ENCODE measurements around the gene PRKG1.
"Not testable (repeated sequence)": the region's sequence is repeated elsewhere in the genome, so short reads cannot be mapped to it uniquely, and the experiment has no call there.

The PRKG1 gene

GRCh38 chr10:52194716-52195115 is 1120.4 kb downstream of the PRKG1 start:
- DNase-seq = no peak

DNA sequence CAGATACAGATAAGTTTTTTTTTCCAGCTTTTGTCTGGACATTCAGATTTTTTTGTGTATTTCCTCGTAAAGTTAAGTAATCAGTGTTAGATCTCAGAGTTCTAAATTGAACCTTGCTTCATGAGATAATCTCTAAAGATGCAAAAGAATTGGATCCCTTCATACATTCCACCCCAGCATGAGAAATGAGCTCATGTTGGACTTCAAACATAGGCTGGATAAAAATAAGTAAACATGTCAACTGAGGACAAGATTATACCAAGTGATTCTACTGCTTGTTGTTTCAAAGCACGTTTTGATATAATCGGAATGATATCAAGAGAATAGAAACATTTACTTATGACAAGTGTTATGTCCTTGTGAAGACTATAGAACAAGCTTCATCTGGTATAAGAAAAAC is 1122.8 kb downstream of the PRKG1 start:
- no peak for DNase-seq

- no peak for DNase-seq
These were observed 1124.3 kb downstream of the PRKG1 start for GRCh38 chr10:52198540-52198939.

DNA sequence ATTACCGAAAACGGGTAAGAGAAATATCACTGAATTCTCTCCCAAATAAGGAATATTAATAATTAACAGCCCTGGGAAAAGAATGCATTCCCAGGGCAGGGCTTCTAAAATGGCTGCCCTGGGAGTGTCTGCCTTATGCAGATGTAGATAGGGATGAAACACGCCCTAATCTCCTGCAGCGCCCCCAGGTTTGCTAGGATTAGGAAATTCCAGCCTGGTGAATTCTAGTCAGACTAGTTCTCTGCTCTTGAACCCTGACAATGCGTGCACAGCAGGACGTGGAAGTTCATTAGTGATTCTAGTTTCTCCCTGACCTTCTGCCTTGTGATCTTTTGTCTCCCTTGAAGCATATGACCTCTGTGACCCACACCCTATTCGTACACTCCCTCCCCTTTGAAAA is 1130.6 kb downstream of the PRKG1 start:
- DNase-seq = not testable (repeated sequence)

DNA sequence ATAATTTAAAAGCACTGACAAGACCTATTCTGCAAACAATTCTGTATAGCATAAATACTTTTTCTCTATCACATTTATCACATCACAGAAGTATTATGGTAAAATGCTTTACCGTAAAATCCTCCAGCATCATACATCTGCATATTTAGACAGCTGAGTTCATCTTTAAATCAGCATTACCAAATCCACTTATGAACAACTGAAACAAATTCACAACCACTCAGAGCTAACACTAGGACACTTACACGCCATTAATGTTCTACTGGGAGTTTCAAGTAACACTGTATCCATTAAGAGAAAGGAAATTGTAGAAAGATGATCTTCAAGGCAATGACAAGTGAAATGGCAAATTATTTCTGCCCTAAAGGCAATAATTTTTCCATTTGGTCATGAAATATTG is 1134.1 kb downstream of the PRKG1 start:
- no peak for DNase-seq

DNA sequence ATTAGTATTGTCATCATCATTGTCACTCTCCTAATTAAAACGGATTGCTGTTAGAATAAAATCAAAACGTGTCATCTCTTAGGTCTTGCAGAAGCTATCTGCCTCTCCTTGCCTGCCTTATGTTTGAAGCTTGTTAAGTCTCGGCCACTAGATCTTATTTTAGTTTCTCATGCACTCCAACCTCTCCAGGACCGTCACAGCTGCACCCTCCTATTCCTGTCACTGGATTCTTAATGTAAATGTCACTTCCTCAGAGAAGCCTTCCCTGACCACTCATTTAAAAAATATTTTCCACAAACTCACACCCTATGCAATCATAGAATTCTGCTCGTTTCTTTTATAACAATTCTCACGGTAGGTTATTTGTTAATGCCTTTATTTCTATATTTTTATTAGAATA is 1135.9 kb downstream of the PRKG1 start:
- no peak for DNase-seq

DNA sequence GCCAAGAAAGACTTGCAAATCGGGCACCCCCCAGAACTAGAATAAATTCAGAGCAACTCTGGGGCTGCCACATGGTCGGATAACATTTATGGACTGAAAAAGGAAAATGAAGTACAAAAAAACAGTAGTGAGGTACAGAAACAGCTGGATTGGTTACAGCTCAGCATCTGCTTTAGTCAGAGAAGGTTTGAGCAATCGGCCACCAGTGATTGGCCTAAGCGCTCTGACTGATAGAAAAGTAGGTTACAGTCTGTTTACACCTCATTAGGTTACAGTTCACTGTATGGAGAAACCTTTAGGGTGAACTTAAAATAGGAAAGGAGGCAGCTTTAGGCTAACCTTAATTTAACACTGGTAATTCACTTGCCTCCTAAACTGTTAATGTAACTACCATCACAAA is 1137.8 kb downstream of the PRKG1 start:
- DNase-seq = no peak

GRCh38 chr10:52212802-52213201 is 1138.5 kb downstream of the PRKG1 start:
- DNase-seq = no peak

DNA sequence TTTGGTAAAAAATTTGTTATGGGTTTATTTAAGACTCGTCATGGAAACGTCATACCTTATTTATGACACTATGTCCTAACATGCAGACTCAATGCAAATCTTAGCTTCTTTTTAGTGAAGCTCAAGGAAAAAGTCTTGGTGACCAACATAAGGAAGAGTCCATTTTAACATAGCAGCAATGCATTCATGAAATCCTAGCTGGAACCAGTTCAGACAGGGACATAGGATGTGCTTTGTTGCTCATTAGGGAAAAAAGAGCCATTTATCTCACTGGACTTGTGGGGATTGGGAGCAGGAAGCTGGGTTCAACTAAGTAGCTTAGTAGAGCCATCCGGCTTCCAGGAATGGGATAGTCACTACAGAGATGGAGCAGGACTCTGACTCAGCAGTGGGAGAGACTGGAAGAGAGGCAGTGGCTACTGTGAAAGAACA is 1139.0 kb downstream of the PRKG1 start:
- DNase-seq = no peak

GRCh38 chr10:52215745-52216361 is 1141.6 kb downstream of the PRKG1 start:
- peak; percentile 44 for DNase-seq

GRCh38 chr10:52216852-52217251 is 1142.6 kb downstream of the PRKG1 start:
- peak; percentile 38 for DNase-seq

DNA sequence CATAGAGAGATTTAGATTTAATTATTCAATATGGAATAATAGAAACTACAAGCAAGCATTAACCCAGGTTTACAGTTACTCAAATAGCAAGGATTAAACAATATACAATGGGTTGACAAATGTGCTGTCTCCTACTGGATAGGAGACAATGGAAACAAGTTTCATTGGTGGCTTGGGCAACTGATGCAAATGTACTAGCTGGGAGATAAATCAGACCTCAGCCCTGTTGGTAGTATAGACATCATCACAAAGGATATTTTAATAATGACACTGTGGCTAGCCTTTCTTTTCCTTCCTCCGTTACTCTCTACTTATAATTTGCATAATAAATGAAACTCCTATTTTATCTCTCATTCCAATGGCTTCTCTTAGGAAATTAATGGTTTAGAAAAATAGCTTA is 1143.2 kb downstream of the PRKG1 start:
- DNase-seq = no peak

DNA sequence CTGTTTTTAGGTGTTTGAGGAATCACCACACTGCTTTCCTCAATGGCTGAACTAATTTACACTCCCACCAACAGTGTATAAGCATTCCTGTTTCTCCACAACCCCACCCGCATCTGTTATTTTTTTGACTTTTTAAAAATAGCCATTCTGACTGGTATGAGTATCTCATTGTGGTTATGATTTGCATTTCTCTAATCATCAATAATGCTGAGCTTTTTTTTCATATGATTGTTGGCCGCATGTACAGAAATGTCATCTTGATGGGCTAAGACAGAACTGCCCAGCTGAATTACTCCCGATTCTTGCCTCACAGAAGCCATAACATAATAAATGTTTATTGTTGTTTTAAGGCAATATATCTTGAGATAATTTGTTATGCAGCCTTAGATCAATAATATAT is 1146.7 kb downstream of the PRKG1 start:
- no peak for DNase-seq

DNA sequence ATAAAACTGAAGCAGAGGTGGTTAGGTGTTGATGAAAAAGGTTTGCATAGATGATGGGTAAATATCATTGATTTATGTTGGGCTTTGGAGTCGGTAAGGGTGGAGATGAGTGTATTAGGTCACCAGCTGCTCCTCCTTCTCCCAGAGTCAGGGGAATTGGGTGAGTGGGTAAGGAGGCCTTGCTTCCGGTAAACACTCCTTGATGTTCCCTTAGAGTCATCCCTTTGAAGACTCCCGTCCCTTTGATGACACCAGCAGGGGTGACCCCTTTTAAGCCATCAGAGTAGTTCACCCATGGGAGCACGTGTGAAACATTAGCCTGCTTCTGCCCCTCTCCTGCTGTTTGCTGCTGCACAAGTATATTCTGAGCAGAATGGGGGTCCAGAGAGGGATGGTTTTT is 1147.6 kb downstream of the PRKG1 start:
- DNase-seq = no peak

DNA sequence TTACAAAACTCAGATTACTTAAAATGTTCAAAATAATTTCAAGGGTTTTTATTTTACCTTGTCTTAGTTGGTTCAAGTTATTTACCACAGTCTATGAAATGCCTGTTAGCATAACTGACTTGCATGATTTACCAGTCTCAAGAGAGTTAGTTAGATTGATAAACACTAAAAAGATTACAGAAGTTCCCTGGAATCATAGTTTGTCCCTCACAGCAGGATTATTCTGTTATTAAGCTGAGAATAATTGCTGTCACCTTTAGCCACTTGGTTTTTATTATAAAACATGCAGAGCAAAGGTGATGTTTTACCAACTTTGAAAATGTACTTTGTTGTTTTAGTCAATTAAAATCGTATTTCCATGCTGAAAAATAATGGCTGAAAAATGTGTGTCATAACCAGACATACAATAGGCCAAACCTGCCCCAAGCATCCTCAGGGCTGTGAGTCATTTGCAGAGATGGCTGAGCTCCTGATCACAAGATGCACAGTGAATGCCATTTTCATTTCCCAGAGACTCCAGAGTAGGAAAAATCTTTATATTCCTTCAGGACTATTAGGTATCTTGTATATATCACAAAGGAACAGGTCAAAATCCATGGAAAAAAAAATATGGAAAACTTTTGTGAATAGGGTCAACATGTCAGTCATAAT is 1152.0 kb downstream of the PRKG1 start:
- DNase-seq = no peak

DNA sequence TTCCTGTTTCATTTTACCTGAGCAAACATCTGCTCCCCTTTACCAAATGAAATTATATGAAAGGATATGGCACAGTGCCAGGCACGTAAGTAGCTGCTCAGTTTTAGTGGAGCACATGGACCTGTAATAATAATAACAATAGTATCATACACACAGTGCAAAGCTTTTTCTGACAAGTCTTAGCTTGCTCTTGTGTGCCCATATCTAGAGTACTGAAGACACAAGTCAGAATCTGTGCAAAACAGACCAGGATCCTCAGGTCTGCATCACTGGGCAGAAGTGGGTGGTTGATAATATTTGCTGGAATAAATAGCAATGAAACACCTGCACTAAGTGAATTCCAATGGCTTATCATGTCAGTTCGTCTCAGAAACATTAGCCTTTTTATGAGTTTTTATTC is 1154.3 kb downstream of the PRKG1 start:
- peak; percentile 27 for DNase-seq

DNA sequence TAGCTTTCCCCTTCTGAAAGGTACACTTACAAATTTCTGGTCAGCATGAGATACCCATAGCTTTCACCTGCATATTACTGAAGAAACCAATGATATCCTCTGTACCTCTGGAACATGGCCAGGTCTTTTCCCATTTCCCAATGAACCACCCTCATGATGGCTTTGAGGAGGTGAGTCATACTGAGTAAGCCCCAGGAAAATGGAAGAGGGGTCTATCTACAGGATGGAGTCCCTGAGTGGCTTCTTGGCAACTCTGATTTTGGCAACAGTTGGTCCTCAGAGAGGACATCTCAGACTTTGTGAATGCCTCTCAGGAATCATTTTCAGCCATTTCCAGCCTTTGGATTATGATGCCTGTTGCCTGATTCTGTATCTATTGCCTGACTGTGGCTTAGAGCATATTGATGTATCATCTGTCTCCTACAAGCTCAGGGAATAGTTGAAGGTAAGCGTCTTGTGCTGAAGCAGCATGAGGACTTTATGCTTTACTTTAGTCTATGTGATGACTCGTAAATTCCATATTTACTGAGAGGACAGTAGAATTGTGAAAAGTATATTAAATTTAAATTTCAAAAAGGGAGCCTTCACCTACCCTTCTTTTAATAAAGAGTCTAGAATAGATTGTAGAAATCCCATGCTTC is 1155.1 kb downstream of the PRKG1 start:
- no peak for DNase-seq

GRCh38 chr10:52232561-52233350 is 1158.5 kb downstream of the PRKG1 start:
- DNase-seq = no peak

DNA sequence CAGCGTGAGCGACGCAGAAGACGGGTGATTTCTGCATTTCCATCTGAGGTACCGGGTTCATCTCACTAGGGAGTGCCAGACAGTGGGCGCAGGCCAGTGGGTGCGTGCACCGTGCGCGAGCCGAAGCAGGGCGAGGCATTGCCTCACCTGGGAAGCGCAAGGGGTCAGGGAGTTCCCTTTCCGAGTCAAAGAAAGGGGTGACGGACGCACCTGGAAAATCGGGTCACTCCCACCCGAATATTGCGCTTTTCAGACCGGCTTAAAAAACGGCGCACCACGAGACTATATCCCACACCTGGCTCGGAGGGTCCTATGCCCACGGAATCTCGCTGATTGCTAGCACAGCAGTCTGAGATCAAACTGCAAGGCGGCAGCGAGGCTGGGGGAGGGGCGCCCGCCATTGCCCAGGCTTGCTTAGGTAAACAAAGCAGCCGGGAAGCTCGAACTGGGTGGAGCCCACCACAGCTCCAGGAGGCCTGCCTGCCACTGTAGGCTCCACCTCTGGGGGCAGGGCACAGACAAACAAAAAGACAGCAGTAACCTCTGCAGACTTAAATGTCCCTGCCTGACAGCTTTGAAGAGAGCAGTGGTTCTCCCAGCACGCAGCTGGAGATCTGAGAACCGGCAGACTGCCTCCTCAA is 1159.2 kb downstream of the PRKG1 start:
- not testable (repeated sequence) for DNase-seq

GRCh38 chr10:52239771-52240170 is 1165.5 kb downstream of the PRKG1 start:
- DNase-seq = no peak

DNA sequence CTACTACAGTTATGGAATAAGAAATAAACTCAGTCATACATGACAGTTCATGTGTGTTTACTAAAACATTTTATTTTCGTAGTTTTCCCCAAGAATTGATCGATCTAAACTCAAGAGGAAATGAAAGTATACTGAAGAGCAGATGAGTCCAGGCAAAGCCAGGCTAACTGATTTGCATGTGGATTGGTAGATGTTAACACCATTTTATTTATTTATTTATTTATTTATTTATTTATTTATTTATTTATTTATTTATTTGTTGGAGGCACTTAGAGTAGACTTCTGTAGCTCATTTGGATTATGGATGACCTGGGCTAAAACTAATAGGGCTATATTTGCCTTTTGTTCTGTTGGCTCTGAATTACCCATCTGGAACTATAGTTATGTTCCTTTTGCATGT is 1171.3 kb downstream of the PRKG1 start:
- no peak for DNase-seq

- DNase-seq = not testable (repeated sequence)
These were observed 1173.6 kb downstream of the PRKG1 start for GRCh38 chr10:52247929-52248328.

GRCh38 chr10:52248697-52249306 is 1174.5 kb downstream of the PRKG1 start:
- no peak for DNase-seq

All from SHP77 treated with DMSO at 0.1 percent for 48 hours (cell line).